DND-41 (cell line): Measurements from ENCODE around the gene NR5A2.

ENCODE experiments used
- CTCF ChIP-seq: IDR thresholded peaks from 2 replicates; pipeline ENCODE4 v1.5.1; 2012; ENCODE audit warnings: borderline replicate concordance, low read length, moderate library complexity, mild to moderate bottlenecking; ENCODE audit not compliant: poor library complexity, severe bottlenecking; ENCODE audit errors: extremely low read depth
- EZH2 ChIP-seq: IDR thresholded peaks from 3 replicates; pipeline ENCODE4 v1.6.1; 2012; ENCODE audit warnings: borderline replicate concordance, low read depth, mild to moderate bottlenecking, moderate library complexity, low read length, inconsistent platforms; ENCODE audit not compliant: severe bottlenecking

- TF ChIP-seq CTCF: no peak
- no peak for TF ChIP-seq EZH2
Observed at GRCh38 chr1:200112290-200112689, 84.8 kb downstream of the NR5A2 start.
